Right lobe of liver (tissue), 5 donors: ENCODE data around the gene PWP2. TPM values are rescaled to one million over a fixed set of nuclear protein-coding genes. Genes with fewer than 3 reads are reported as not detected.

Source experiments
- total RNA-seq, 6 experiments: library from RNA; depleted of rRNA in 2 of 6; stranded (reverse); fragments of >200 nt in 2 of 6; fragmentation: NEBNext Ultra II Directional in 3 of 6; extraction: Animal tissue kit (Norgen Biotek cat#: 25700) in 3 of 6; gene quantifications; one replicate each; pipeline versions ENCODE4 v1.1.0 to v1.2.4, GENCODE V29; 2016 to 2023
- donor health status: DM: no; HTN: no; CAD: no.
- donor health status: DM: no; HTN: no; CAD: no.
- donor health status: DM: no; HTN: yes; CAD: no.
- donor health status: DM: no; HTN: yes; CAD: no.

PWP2 gene
- total RNA-seq, 6 experiments from 2014 or later: 0.93 to 7.5 (median 3.0) TPM

Other genes with a start within 250 kb of the PWP2 start
- 100 to 1,000 TPM in 2 of 6 experiments, 10 to 100 TPM in 4; 56.9 to 111 (median 95.3) TPM for gene AGPAT3, start 242.2 kb upstream of the PWP2 start, total RNA-seq
- gene TRAPPC10, start 95.1 kb upstream of the PWP2 start, total RNA-seq: 10 to 100 TPM; 15.4 to 25.6 (median 18.4) TPM
- 10 to 100 TPM in 3 of 6 experiments, 1 to 10 TPM in 3; 5.8 to 83.8 (median 11.1) TPM for gene GATD3, start 26.3 kb downstream of the PWP2 start, total RNA-seq
- 1 to 10 TPM; 1.1 to 2.7 (median 1.7) TPM for gene ICOSLG, start 133.5 kb downstream of the PWP2 start, total RNA-seq
- 1 to 10 TPM in 2 of 6 experiments, under 1 TPM in 1, not detected in 3; 0.29 to 2.3 (median 1.4) TPM for gene DNMT3L, start 154.5 kb downstream of the PWP2 start, total RNA-seq
- not detected for gene AIRE, start 178.5 kb downstream of the PWP2 start, total RNA-seq
- 10 to 100 TPM; 68.3 to 97.6 (median 73.7) TPM for gene PFKL, start 192.7 kb downstream of the PWP2 start, total RNA-seq
- gene CFAP410, start 232.0 kb downstream of the PWP2 start, total RNA-seq: 10 to 100 TPM in 4 of 6 experiments, 1 to 10 TPM in 2; 6.9 to 15.4 (median 13.1) TPM
- gene TRPM2, start 246.2 kb downstream of the PWP2 start, total RNA-seq: 1 to 10 TPM in 4 of 6 experiments, under 1 TPM in 2; 0.92 to 2.0 (median 1.2) TPM